DND-41 (cell line): ENCODE measurements around the gene MICAL3.

ENCODE experiments used
- ATAC-seq: fragments of 200-7000 bp; cut with Tn5 transposase; 3 replicates; pipeline ENCODE4 v1.9.1; 2021; ENCODE audit warnings: low read depth; ENCODE audit not compliant: insufficient read depth
- DNase-seq: peaks from one replicate; pipeline ENCODE4 v3.0.0-alpha.2; 2020
- H2AFZ ChIP-seq: 2 replicates; pipeline ENCODE4 v1.6.0; 2012; ENCODE audit warnings: low read depth, low read length
- H3K27ac ChIP-seq: 2 replicates; pipeline ENCODE4 v1.5.1; 2012; ENCODE audit warnings: low read length, inconsistent platforms
- H3K27me3 ChIP-seq: fragments of 200-600 bp; sonication (generic); 2 replicates; pipeline ENCODE4 v1.6.0; 2012; ENCODE audit warnings: low read length, mild to moderate bottlenecking, inconsistent platforms; ENCODE audit not compliant: insufficient read depth, poor library complexity
- H3K36me3 ChIP-seq: 2 replicates; pipeline ENCODE4 v1.5.1; 2012; ENCODE audit warnings: low read length, inconsistent platforms; ENCODE audit not compliant: insufficient read depth
- H3K4me1 ChIP-seq: 2 replicates; pipeline ENCODE4 v1.5.1; 2012; ENCODE audit warnings: mild to moderate bottlenecking, low read length; ENCODE audit not compliant: insufficient read depth
- H3K4me2 ChIP-seq: 2 replicates; pipeline ENCODE4 v1.6.0; 2012; ENCODE audit warnings: mild to moderate bottlenecking, moderate library complexity, low read length, inconsistent platforms; ENCODE audit not compliant: insufficient read depth
- H3K4me3 ChIP-seq, 2 experiments: fragments of 200-600 bp in 1 of 2; shearing (Covaris generic) in 1 of 2; 2 replicates each; pipeline ENCODE4 v1.5.1; 2012 to 2016; ENCODE audit warnings: inconsistent platforms in 2 of 2, low read length in 2 of 2, mild to moderate bottlenecking in 2 of 2, low read depth in 1 of 2, moderate library complexity in 1 of 2
- H3K79me2 ChIP-seq: 2 replicates; pipeline ENCODE4 v1.6.0; 2012; ENCODE audit warnings: low read length, inconsistent platforms; ENCODE audit not compliant: insufficient read depth
- H3K9ac ChIP-seq: 2 replicates; pipeline ENCODE4 v1.6.0; 2012; ENCODE audit warnings: low read depth, mild to moderate bottlenecking, inconsistent platforms, low read length, moderate library complexity
- H3K9me3 ChIP-seq: 2 replicates; pipeline ENCODE4 v1.5.1; 2012; ENCODE audit warnings: low read length, moderate library complexity, mild to moderate bottlenecking, inconsistent platforms; ENCODE audit not compliant: insufficient read depth, severe bottlenecking
- H4K20me1 ChIP-seq: 2 replicates; pipeline ENCODE4 v1.6.0; 2012; ENCODE audit warnings: low read length; ENCODE audit not compliant: insufficient read depth
- EZH2 ChIP-seq: IDR thresholded peaks from 3 replicates; pipeline ENCODE4 v1.6.1; 2012; ENCODE audit warnings: borderline replicate concordance, low read depth, mild to moderate bottlenecking, moderate library complexity, low read length, inconsistent platforms; ENCODE audit not compliant: severe bottlenecking
- TF ChIP-seq, protein P1 (sequence below): IDR thresholded peaks from 2 replicates; pipeline ENCODE4 v1.5.1; 2012; ENCODE audit warnings: borderline replicate concordance, low read length, moderate library complexity, mild to moderate bottlenecking; ENCODE audit not compliant: poor library complexity, severe bottlenecking; ENCODE audit errors: extremely low read depth

Gene MICAL3

DNA sequence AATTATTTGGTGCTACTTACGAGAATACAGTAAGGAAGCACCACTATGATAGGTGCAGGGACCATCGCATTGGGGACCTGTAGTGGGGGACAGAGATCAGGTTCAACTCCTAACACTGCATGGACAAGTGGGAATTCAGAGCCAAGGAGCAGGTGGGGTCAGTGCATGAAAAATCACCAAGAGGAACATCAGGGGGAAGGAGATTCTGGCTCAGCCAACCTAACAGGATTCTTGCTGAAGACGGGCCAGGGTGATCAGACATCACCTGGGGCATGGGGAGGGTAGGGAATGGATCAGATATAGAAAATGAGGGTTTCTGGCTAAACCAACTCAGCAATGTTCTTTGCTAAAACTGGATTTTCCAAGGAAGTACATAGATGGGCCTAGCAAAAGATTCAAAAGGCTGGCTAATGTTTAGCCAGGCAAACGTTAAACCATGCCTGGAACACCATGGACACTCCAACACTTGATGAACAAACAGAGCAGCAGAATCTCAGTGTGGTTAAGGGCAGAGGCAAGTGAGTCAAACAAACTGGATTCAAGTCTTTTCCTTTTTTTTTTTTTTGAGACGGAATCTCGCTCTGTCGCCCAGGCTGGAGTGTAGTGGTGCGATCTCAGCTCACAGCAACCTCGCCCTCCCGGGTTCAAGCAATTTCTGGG, 70.0 kb downstream of the MICAL3 start:
- ATAC-seq (no peak), DNase-seq (no peak)
- Histone ChIP-seq H3K27me3 (no peaks in the 10 kb centered on the region), H3K36me3 (no peaks in the 10 kb centered on the region), H3K27ac (no peak overlapping the region), H4K20me1 (peaks cover 42% of the 10 kb centered on the region), H3K4me2 (no peak overlapping the region), H2AFZ (no peak overlapping the region), H3K9ac (no peak overlapping the region), H3K4me3 (no peak overlapping the region), H3K9me3 (no peaks in the 10 kb centered on the region), H3K4me1 (no peaks in the 10 kb centered on the region), H3K79me2 (peaks cover 63% of the 10 kb centered on the region)
- TF ChIP-seq, protein P1, sequence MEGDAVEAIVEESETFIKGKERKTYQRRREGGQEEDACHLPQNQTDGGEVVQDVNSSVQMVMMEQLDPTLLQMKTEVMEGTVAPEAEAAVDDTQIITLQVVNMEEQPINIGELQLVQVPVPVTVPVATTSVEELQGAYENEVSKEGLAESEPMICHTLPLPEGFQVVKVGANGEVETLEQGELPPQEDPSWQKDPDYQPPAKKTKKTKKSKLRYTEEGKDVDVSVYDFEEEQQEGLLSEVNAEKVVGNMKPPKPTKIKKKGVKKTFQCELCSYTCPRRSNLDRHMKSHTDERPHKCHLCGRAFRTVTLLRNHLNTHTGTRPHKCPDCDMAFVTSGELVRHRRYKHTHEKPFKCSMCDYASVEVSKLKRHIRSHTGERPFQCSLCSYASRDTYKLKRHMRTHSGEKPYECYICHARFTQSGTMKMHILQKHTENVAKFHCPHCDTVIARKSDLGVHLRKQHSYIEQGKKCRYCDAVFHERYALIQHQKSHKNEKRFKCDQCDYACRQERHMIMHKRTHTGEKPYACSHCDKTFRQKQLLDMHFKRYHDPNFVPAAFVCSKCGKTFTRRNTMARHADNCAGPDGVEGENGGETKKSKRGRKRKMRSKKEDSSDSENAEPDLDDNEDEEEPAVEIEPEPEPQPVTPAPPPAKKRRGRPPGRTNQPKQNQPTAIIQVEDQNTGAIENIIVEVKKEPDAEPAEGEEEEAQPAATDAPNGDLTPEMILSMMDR: no peak
- TF ChIP-seq EZH2: no peak

DNA sequence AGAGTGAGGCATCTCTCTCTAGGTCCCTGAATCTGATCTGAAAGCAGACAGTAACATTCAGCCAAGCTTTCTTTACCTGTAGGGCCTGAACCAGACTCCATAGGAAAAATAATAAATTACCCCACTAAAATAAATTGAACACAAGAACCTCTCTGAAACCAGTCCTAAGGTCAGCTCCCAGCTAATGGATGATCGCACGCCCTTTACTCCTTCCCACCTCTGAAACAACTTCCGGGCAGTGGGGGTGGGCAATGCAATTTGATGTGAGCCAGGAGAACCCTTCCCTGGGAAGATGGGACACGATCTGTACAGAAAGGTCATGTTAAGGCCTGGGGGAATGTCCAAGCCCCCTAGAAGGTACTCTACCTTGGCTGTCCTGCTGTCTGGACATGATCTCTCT, 71.2 kb downstream of the MICAL3 start:
- Histone ChIP-seq H3K27ac (no peak overlapping the region), H3K4me1 (no peaks in the 10 kb centered on the region), H3K79me2 (peaks cover 71% of the 10 kb centered on the region), H4K20me1 (peaks cover 47% of the 10 kb centered on the region), H3K9me3 (no peaks in the 10 kb centered on the region), H3K36me3 (no peaks in the 10 kb centered on the region), H2AFZ (no peak overlapping the region), H3K4me3 (no peak overlapping the region), H3K27me3 (no peaks in the 10 kb centered on the region), H3K4me2 (no peak overlapping the region), H3K9ac (no peak overlapping the region)
- TF ChIP-seq, protein P1: no peak
- TF ChIP-seq EZH2: no peak
- DNase-seq (no peak), ATAC-seq (no peak)

DNA sequence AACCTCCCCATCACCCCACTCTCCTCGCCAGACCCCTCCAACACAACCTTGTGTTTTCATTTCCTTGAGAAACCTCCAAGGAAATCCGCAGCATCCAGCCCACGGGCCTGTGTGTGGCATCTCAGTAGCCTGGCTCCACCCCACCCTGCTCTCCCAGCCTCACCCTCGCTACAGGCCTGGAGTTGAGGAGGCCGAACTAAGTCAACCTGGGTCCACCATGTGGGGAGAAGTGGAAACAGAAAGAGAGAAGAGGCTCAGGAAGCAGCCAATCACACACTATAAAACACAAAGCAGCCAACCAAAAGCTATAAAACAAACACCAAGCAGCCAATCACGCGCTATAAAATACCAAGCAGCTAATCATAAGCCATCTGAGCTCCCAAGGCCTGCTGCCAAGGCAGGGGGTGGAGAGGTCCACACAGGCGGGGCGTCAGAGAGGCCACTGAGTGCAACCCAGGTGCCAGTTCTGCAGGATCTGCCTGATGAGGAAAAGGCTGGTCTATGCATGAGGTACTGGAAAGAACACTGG, 72.0 kb downstream of the MICAL3 start:
- Histone ChIP-seq H3K36me3 (no peaks in the 10 kb centered on the region), H3K4me3 (no peak overlapping the region), H3K79me2 (peaks cover 72% of the 10 kb centered on the region), H3K4me2 (no peak overlapping the region), H4K20me1 (peaks cover 48% of the 10 kb centered on the region), H3K27ac (no peak overlapping the region), H3K9ac (no peak overlapping the region), H2AFZ (no peak overlapping the region), H3K27me3 (no peaks in the 10 kb centered on the region), H3K4me1 (no peaks in the 10 kb centered on the region), H3K9me3 (no peaks in the 10 kb centered on the region)
- ATAC-seq (no peak), DNase-seq (no peak)
- no peak for TF ChIP-seq EZH2
- TF ChIP-seq, protein P1: no peak
